Activated CD8-positive, alpha-beta memory T cell treated with anti-CD3 and anti-CD28 coated beads, Interleukin-2, amount 50 U/mL, for 4 hours (primary cell): ENCODE measurements around the gene NPSR1.
"Not testable (repeated sequence)": the region's sequence is repeated elsewhere in the genome, so short reads cannot be mapped to it uniquely, and the experiment has no call there.

Experiments
- DNase-seq: peaks from one replicate; pipeline ENCODE4 v3.0.0-alpha.2; 2020

NPSR1 gene, protein sequence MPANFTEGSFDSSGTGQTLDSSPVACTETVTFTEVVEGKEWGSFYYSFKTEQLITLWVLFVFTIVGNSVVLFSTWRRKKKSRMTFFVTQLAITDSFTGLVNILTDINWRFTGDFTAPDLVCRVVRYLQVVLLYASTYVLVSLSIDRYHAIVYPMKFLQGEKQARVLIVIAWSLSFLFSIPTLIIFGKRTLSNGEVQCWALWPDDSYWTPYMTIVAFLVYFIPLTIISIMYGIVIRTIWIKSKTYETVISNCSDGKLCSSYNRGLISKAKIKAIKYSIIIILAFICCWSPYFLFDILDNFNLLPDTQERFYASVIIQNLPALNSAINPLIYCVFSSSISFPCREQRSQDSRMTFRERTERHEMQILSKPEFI

DNA sequence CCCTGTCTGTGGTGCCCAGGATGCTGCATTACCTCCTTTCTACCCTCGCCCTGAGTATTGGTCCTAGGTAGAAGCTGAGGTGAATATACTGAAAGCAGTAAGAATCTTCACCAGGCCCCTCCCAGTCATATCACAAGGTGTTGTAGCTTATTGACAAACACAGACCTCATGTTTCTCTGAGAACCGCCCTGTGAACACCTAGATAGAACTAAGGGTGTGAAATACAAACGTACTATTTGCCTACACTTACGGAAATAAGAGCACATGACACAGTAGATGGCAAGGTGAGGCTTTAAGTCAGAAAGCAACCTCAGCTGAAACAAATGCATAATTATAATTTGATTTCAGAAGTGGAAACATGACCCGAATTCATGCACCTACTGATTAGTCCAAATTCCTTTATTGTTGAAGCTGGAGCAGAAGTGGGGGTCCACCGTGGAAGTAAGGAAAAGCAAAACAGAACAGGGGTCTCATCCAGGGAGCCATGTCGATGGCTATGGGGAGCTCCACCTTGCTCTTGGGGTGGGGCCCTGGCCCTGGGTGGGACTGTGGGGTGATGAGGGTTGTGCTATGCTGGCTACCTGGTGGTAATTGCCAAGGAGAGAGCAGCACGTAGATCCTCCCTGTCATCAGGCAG, at the start of gene NPSR1:
NPSR1 (plus strand) TSS at position 587 of the 637 bp plus-strand sequence. CDS start 195 bp downstream, outside the sequence.
- DNase-seq: no peak

DNA sequence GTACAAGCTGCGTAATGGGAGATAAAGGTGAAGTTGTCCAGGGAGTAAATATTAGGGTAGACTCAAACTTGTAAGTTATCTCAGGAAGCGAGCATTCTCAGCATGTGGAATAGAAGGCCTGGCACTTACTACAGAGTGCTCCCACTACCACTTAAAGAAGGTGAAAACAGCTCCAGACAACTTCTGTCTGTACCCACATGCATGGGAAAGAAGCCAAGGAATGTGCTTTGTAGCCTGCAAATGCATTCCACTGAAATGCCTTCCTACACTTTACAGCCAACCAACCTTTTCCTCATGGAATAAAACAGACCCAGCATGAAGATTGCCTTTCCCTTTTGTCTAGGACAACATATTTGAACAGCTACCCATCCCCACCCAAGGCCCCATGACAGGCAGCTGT, 45.4 kb upstream of the NPSR1 start:
- no peak for DNase-seq

DNA sequence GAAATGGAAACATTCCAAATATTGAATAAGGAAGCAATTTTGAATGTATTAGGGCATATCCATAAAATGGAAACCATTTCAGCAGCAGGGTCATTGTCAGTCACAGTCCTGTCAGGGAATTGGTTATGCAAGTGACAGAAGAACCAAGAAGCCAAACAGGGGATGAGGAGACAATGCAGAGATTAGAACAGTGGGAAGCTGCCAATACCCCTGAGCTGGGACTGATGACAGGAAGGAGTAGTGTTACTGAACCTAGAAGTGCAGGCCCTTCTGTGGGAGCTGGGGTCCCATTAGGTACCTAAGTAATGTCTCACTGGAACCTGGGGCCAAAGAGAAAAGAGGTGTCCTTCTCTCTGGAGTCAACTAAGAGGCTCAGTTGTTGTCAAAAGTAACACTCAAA, 37.6 kb upstream of the NPSR1 start:
- no peak for DNase-seq

DNA sequence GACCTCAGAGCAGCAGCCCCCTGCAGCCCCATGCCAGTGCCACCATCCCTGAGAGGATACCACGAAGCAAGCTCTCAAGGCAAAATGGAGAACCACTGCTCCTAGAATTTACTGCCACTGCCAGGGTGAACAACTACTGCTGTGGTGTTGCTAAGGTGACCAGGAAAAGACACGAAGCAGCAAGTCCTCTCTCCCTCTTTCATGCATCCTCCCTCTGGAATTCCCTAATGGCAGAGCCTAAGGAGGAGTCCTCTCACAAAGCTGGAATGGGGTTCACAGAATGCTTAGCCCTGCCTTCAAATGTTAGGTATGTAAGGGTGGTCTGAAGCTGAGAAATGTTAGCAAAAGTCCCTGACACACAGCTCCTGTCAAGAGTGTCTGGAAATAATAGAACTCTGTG, 35.8 kb upstream of the NPSR1 start:
- DNase-seq: no peak

DNA sequence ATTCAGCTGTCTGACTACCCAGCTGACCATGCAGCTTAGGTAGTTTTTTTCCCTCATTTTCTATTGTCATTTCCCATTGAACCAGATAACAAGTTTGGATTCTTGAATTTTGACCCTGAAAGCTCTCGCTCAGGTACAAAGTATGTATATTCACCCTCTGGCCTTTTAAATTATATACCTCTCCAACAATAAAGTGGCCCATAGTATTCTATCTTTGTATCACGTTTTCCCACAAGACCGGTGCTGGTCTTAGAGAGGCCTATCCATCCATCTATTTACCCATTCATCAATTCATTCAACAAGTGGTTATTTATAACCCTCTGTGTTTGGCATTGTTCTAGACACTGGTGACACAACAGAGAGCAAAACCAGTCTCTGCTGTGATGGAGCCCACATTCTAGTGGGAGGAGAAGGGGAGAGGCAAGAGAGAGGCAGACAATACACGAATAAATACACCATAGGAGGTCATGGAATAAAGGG, 35.2 kb upstream of the NPSR1 start:
- DNase-seq: no peak

DNA sequence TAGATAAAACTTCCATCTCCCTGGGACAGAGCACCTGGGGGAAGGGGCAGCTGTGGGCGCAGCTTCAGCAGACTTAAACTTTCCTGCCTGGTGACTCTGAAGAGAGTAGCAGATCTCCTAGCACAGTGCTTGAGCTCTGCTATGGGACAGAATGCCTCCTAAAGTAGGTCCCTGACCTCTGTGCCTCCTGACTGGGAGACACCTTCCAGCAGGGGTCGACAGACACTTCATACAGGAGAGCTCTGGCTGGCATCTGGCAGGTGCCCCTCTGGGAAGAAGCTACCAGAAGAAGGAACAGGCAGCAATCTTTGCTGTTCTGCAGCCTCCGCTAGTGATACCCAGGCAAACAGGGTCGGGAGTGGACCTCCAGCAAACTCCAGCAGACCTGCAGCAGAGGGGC, 29.4 kb upstream of the NPSR1 start:
- not testable (repeated sequence) for DNase-seq

DNA sequence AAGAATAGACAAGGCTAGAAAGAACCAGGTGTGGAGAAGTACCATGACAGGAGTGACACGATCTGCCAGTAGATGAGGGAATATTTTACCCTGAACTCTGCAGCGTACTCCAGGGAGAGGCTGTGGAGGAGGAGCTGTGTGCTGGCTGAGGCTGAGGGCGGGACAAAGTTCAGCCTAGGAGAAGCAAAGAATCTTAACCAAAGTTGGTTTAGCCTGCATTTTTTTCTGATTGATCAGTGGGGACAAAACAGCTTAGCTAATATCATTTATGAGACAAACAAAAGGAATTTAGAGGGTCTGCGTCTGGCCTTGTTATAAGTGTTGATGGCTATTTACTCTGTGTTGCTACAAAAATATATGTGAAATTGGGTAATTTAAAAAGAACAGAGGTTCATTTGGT, 5.2 kb upstream of the NPSR1 start:
- no peak for DNase-seq

DNA sequence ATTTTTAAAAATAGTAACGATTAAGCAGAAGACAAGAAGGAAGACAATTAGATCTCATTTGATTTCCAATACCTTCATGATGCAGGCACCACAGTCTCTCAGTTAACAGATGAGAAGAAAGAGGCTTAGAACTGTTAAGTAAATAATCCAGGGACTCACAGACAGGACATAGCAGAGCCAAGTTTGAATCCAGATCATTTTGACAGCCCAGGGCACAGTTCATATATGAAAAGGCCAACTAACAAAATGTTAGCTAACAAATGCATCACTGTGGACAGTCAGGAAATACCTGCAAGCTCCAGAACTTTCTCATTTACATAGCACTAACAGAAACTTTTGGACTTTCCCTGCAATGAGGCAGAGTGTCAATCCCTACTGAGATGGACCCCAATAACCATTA, 4.2 kb upstream of the NPSR1 start:
- DNase-seq: no peak

DNA sequence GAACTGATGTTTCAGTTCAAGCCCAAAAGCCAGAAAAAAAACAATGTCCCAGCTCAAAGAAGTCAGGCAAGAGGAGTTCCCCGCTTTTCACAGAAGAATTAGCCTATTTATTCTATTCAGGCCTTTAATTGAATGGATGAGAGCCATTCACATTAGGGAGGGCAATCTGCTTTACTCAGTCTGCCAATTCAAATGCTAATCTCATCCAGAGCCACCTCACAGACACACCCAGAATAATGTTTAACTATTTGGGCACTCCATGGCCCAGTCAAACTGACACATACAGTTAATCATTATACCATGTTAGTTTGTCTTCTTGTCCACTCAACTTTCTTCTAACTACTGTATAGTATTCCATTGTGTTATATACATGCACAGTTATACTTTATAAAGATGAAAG, 2.6 kb upstream of the NPSR1 start:
- DNase-seq: no peak

DNA sequence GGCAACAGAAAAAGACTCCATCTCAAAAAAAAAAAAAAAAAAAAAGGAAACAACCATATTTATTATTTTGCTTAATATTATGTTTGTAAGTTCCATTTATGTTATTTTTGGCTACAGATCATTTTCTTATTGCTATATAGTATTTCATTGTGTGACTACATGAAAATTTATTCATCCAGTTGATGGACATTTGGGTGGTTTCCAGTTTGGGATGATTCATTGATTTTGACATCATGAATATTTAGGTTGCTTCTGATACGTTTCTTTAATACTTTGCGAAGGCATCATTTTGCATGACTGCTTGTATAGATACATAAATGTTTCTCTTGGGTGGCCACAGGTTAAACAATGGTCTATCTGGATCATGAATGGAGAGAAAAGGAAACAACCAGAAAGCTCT, 2.0 kb upstream of the NPSR1 start:
- no peak for DNase-seq

DNA sequence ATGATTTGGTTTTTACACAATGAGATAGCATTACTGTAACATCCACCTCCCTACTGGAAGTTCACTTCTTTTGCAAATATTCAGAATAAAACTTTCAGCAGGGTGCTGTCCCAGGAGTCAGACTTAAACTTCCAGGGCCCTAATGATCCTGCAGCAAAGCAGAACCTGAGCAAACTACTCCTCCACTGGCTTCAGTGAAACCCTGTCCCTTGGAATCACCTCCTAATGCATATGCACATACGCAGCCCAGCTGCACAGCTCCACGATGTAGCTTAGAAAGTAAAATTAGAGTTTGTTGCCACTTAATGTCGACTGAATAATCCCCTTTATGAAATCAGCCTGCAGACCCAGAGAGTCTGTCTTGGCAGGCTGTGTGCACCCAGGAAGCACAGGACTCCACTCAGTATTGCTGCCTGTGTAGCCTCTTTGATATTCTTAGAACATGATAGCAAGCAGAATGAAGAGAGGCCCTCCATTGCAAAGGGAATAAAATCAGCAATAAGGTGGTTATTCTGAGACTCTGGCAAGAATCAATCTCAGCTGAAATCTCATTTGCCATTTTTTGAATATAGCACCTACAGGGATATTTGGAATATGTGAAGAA, 1.6 kb downstream of the NPSR1 start:
- DNase-seq: no peak

DNA sequence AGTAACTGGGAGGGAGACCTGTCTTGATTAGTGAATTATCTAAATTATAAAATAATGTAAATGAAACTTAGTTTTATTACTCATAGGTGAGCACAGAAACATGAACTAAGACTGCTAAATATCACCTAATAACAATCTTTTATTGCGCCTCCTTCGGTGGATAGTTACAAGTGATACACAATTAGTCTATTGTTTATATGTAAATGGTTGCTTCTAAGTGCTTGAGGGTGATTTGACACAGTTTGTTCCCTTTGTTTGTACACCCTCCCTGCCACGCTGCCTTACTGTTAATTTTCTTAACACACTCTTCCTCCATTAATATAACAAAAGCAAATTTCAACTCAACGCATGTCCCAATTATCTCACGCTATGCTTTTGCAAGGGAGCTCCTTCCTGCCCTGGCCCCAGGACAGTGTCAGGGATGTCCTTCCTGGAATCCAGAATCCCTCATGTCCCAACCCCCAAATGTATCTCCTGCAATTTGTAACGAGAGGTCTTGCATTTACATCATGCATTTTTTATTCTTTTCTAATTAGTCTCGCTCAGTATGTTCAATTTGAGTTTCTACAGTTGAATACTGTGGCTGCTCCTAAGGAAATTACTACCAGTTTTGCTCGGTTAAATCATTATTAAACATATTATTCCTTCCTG, 4.2 kb downstream of the NPSR1 start:
- no peak for DNase-seq

DNA sequence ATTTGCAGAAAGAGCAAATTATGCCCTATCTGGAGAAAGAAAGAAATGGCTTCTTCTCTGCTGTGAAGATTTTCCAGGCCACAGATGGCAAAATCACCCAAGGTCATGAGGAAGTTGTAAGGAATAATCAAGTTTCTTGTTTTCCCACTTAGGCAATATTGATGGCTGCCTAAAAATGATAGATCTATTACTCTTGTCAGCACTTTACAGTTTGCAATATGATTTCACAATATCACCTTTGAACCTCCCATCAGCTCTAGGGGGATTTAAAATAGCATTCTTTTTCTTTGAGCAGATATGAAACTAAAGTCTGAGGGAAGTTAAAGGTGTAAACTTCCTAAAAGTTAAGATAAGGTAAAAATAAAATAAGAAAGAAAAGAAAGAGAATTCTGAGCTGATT, 6.7 kb downstream of the NPSR1 start:
- no peak for DNase-seq

DNA sequence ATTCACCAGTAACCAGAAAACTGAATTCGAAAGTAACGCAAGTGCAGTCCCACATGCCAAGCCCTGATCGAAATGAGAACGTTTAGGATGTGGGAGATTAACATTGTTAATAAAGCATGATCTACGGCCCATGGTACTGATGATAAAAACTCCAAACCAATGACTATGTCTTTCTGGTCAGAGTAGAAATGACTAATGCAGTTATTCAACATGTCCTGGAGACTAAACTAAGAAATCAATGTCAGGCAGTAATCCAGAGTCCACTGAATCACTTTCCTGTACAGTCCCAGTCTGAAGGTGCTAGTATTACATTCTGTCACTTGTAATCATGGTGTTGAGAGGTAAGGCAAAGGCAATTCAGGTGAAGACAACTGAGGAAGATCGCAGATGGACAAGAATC, 14.4 kb downstream of the NPSR1 start:
- no peak for DNase-seq

DNA sequence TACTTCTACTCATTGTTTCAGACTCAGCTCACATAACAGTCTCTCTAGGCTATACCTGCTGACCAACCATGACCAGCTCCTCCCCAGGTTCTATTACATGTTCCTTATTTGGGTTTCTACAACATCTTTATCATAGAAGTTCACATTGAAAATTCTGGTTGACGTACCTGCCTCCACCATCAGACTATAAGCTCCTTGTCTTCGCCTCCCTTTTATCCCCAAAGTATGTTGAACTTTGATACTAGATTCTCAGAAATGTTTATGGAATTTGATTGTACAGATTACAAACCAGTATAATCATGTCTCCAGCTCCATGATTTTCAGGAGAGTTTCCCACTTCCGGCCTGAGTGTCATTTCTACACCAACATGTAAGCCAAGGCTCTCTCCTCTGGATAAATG, 15.0 kb downstream of the NPSR1 start:
- DNase-seq: no peak

DNA sequence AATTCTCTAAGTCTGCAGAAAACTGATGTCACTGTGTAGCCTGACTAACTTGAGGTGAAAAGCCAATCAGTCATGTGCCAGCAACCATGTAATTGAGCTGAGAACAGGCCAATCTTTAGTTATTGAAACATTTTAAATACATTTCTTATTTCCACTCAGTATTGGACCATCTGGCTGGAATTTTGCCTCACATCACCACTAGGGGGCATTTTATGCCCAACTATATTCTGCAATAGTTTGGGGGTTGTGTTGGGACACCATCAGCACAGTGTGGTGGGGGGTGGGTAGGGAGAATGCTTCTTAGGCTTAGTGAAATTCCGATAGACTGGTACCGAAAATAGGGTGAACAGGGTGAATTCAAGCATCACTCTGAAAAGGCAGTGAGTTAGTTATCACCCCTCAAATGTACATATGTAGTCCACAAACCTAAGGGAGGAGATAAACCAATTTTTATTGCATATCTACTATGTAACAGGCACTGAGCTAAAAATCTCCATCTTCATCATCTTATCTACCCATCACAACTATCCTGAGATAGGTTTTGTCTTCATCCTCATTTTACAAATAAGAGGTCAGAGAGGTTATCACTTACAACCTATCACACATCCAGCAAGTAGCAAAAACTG, 17.8 kb downstream of the NPSR1 start:
- no peak for DNase-seq

DNA sequence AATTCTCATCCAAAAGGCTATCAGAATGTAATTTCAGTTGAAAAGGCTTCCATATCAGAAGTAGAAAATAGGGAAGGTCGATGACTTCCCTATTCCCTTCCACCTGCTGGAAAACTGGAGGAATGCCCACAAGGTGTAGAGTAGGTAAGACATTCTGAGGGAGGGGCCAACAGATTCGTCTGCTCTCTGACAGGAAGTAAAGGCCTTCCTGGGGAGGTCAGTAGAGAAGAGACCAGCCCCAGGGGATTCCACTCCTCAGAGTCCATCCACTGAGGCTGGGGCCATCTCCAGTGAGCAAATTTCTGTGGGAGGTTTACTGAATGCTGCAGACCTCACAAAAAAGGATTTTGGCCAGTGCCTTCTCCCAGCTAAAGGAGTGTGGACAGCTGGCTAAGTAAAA, 19.5 kb downstream of the NPSR1 start:
- DNase-seq: no peak

DNA sequence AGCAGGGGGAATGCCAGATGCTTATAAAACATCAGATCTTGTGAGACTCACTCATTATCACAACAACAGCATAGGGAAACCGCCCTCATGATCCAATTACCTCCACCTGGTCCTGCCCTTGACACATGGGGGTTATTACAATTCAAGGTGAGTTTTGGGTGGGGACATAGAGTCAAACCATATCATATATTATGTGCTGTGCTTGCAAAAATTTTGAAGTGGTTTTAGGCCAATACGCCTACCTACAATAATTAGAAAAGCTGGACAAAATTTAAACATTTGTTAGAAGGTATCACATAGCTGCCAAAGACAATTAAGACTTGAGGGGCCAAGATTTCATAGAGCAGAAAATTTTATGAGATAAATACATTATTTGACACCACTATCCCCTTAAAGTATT, 29.5 kb downstream of the NPSR1 start:
- no peak for DNase-seq

DNA sequence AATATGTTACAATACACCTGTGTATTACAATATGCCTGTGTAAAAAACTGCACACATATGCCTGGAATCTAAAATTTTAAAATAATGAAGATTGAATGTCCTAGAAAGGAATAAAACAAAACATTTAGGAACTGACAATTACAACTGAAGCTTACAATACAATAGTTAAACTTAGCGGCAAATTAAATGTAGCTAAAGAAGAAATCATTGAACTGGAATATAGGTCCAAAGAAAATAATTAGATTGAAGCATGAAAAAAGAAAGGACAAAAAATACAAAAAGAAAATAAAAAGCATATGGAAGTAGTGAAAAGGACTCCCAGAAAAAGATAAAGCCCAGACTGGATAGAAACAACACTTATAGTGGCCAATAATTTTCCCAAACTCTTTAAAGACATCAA, 38.4 kb downstream of the NPSR1 start:
- DNase-seq: no peak

DNA sequence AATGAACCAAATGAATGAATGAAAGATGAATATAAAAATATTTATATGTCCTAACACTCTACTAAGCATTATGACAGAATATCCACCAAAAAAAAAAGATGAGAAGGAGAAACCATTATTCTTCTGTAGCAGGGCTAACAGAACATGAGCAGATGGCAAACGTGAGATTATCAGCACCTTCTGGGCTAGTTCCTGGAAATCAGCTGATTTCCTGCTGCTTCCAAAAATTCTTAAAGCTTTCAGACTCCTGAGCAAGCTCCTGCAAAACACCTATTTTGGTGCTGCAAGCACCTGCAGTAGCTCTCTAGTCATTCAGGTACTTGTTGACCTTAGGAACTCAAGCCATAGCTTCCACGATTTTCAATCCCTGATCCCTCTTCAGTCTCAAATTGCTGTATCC, 51.8 kb downstream of the NPSR1 start:
- no peak for DNase-seq

DNA sequence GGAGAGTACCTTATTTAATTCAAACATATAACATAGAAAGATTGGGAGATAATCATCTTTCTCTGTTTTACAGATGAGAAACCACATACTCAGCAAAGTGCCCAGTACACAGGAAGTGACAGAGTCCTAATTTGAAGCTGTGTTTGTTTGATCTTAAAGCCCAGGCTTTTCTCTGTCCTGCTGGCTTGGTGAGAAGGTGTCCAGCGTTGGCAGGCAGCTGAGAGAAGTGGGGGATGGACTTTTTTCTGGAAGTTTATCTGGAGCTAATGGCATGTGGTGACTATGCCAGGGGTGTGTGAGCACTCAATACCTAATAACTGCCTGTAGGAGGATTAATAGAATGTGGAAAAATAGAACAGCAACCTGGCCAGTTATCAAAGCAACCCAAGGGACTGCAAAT, 60.8 kb downstream of the NPSR1 start:
- no peak for DNase-seq

DNA sequence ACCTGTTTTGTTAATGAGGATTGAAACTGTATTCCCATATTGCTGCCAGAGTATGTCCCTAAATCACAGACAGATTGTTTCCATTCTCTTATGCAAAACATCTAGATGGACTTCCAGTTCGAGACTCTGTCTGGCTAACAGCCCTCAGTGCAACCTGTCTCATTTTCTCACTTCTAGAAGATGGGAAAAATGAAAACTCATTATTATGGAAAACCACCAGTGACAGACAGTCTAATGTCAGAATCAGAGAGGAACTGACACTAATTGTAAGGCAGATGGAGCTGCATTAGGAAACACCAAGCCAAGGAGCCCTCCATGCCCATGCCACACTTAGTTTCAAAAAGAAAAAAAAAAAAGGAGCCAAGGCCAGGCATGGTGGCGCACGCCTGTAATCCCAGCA, 61.6 kb downstream of the NPSR1 start:
- DNase-seq: no peak

DNA sequence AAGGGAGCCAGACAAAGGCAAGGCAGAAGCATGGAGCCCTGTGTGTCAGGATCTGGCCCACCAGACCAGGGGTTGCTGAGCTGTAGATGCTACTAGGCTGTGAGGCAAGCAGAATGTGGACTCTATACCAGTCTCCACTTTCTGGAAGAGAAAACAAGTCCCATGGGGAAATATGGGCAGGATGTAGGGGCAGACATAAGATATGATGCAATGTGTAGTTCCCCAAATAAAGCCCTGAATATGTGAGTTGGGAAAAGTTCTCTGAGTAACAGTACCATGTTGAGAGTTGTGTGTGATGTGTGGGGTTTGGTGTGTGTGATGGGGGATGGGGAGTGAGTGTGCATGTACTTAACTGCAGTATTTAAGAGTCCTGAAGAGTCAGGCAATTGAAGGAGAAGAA, 62.3 kb downstream of the NPSR1 start:
- no peak for DNase-seq
